ENCODE data around the gene ZNF407. TPM values are rescaled to one million over a fixed set of nuclear protein-coding genes. Genes with fewer than 3 reads are reported as not detected.

ZNF407 gene
- polyA plus RNA-seq, 6 donors from 2014 or later, result 1.6 to 9.5 (median 4.9) TPM

DNA sequence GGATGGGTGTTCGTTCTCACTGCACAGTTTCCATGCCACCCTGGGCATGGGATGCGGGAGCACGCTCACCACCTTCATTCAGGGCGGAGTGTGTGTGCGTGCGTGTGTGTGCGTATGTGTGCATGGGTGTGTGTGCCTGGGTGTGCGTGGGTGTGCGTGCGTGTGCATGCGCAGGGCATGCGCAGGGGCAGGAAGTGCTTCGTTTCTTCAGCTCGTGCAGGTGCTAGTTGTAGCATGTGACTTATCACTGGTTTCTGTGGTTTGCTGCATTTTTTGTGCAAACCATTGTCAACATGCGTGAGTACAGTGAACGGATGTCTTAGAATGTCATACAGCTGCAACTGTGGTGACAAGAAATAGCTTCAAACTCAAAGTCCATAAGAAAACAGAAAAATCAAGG lies 431.8 kb downstream of the ZNF407 start:
- peaks cover 0 to 12% of the 10 kb centered on the region in 2 donors for H3K36me3 Mint-ChIP-seq
- DNase-seq (no peak), ATAC-seq (ENCODE audit: low read depth in 2 of 2) (no peak)
- peak overlapping the region in 1 of 6 donors; percentile 41 for H3K27ac Mint-ChIP-seq
- H3K4me1 Mint-ChIP-seq, result peaks cover 0 to 10% (median 2%) of the 10 kb centered on the region in 3 donors
- H3K9me3 Mint-ChIP-seq, result peaks cover 0 to 3% (median 0%) of the 10 kb centered on the region in 7 donors
- no peak overlapping the region for H3K4me3 Mint-ChIP-seq
- no peaks in the 10 kb centered on the region for H3K27me3 Mint-ChIP-seq

DNA sequence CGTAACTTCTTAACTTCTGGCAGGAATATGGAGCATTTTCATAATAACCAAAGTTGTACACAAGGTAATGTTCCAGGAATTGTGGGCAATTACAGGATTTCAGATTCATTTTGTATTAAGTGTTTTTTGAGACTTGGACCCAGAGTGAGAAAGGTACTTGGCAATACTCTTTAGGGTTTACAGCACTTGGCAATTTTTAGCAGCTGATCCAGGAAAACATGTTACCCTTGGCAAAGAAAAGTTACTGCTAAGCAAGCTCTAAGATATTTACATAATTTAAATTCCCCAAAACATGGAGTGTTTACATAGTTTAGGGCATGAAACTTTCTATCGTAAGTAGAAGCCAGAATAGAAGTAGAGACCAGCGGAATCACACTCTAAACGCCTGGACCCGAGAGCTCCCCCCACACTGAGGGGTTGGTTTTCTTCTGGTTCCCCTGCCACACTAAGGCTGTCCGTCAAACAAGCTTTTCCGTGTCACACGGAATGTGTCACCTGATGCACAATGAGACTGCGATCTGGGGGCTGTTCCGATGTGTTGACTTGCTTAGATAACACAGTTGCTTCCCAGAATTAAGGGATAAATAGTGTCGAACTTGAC lies 434.1 kb downstream of the ZNF407 start:
- Mint-ChIP-seq H3K4me1 (peaks cover 0 to 10% (median 2%) of the 10 kb centered on the region in 3 donors), H3K27ac (no peak overlapping the region), H3K36me3 (peaks cover 9 to 13% of the 10 kb centered on the region in 2 donors), H3K27me3 (no peaks in the 10 kb centered on the region), H3K9me3 (peaks cover 0 to 3% (median 0%) of the 10 kb centered on the region in 7 donors), H3K4me3 (no peak overlapping the region)
- ATAC-seq (ENCODE audit: low read depth in 2 of 2) (no peak), DNase-seq (no peak)

DNA sequence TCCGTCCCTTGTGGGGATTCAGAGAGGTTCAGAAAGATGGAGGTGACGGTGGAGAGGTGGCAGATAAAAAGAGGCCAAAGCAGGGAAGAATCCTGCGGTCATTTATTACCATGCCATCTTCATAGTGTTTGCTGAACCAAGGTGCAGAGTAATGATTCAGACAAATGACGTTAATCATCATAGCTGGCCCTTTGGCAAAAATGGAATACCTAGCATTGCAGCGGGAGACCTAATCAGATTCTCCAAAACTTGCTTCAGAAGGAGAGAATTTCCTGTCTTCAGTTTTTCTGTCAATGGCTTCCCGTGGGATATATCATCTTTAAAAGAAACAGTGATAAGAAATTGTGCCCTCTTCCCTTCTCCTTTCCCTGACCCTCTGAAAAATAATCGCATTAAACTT lies 435.8 kb downstream of the ZNF407 start:
- ATAC-seq (ENCODE audit: low read depth in 2 of 2) (no peak), DNase-seq (no peak)
- Mint-ChIP-seq H3K36me3 (peaks cover 0 to 15% of the 10 kb centered on the region in 2 donors), H3K4me1 (peaks cover 0 to 5% (median 2%) of the 10 kb centered on the region in 3 donors), H3K27ac (no peak overlapping the region), H3K9me3 (peaks cover 0 to 3% (median 0%) of the 10 kb centered on the region in 7 donors), H3K27me3 (no peaks in the 10 kb centered on the region), H3K4me3 (no peak overlapping the region)

DNA sequence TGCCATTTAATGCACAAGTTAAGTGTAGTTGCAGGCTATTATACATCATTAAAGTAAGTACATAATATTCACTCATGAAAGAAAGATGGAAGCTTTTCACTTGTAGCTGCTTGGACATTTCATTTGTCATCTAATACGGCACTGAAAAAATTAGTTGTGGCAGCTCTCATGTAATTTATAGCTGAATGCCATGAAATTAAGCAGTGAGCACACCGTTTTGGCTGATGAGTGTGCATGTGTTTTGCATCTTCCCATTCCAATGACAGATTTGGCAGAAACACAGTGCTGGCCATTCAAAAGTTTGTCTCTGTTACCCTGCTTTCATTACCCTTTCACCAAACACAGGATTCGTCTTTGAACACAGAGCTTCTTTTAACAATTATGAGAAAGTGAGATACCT lies 437.3 kb downstream of the ZNF407 start:
- Mint-ChIP-seq H3K9me3 (peaks cover 0 to 2% (median 0%) of the 10 kb centered on the region in 7 donors), H3K27me3 (no peaks in the 10 kb centered on the region), H3K36me3 (peaks cover 0 to 15% of the 10 kb centered on the region in 2 donors), H3K27ac (no peak overlapping the region), H3K4me3 (no peak overlapping the region), H3K4me1 (no peaks in the 10 kb centered on the region)
- DNase-seq (no peak), ATAC-seq (ENCODE audit: low read depth in 2 of 2) (no peak)

DNA sequence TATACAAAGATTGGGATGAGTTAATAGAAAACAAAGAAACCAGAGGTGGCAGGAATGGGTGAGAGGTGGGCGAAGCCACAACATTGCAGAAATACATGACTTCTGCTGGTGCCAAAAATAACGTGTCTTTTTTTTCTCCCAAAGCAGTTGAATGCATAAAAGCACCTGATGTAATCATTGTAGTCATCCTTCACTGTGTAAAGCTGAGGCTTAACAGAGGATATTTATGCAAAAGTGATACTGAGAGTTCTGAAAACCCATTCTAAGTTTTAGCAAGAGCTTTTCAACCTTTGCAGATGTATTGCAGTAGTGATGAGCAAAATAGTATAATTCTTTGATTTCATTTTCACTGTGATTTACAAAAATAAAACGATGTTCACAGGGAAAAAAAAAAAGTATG lies 438.3 kb downstream of the ZNF407 start:
- H3K36me3 Mint-ChIP-seq, result peaks cover 0 to 15% of the 10 kb centered on the region in 2 donors
- DNase-seq, result no peak
- H3K4me1 Mint-ChIP-seq, result no peaks in the 10 kb centered on the region
- H3K9me3 Mint-ChIP-seq, result peaks cover 0 to 2% (median 0%) of the 10 kb centered on the region in 7 donors
- no peak overlapping the region for H3K27ac Mint-ChIP-seq
- H3K27me3 Mint-ChIP-seq, result no peaks in the 10 kb centered on the region
- no peak for ATAC-seq (ENCODE audit: low read depth in 2 of 2)
- H3K4me3 Mint-ChIP-seq, result no peak overlapping the region

DNA sequence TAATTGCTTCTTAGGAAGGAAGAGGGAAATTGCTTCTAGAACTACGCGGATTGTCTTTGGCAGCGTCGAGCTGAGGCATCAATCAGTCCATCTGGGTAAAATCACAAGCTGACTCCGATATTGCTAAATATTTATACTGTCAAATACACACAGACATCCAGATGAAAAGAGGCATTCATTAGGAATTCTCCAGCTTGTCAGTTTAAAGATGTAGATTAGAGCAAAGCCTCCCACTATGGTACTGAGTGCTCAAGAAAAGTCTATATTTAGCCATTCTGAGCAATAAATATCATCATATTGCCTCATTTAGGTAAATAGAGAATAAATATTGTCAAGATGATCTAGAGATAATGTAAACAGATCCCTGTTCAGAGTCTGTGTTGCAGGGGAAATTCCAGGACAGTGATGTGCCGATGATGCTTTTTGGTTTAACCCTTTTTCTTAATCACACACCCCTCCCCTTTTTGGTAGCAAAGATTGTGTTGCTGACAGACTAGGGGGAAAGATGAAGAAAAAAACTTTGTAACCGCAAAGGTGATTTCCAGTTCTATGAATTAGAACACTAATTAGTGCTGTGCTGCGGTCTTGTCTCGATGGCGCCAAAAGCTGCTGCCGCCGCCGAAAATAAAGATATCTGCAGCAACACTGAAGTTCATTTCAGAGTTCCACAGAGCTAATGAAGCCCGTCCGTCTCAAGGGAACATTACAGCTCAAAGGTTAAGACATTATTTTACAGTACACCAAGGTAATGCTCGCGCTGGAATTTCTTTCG lies 439.4 kb downstream of the ZNF407 start:
- H3K4me1 Mint-ChIP-seq, result no peaks in the 10 kb centered on the region
- no peak for DNase-seq
- ATAC-seq (ENCODE audit: low read depth in 2 of 2), result no peak
- H3K4me3 Mint-ChIP-seq, result no peak overlapping the region
- peaks cover 0 to 2% (median 0%) of the 10 kb centered on the region in 7 donors for H3K9me3 Mint-ChIP-seq
- no peaks in the 10 kb centered on the region for H3K27me3 Mint-ChIP-seq
- H3K36me3 Mint-ChIP-seq, result peaks cover 0 to 15% of the 10 kb centered on the region in 2 donors
- H3K27ac Mint-ChIP-seq, result no peak overlapping the region

DNA sequence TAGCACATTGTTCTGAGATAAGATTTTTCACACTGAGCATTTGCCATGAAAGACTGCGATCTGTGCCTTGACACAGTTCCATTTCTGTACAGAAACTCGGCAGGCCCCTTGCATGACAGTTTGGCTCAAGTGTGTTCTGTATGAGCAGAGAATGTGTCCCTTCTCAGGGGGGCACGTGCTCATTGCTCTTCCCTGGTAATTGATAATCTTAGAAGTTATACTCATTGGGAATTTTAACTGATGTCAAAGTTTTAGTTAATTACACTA lies 440.0 kb downstream of the ZNF407 start:
- peaks cover 0 to 2% (median 0%) of the 10 kb centered on the region in 7 donors for H3K9me3 Mint-ChIP-seq
- H3K36me3 Mint-ChIP-seq, result peaks cover 3 to 17% of the 10 kb centered on the region in 2 donors
- DNase-seq (no peak), ATAC-seq (ENCODE audit: low read depth in 2 of 2) (no peak)
- H3K27ac Mint-ChIP-seq, result no peak overlapping the region
- H3K4me1 Mint-ChIP-seq, result no peaks in the 10 kb centered on the region
- H3K4me3 Mint-ChIP-seq, result no peak overlapping the region
- no peaks in the 10 kb centered on the region for H3K27me3 Mint-ChIP-seq

DNA sequence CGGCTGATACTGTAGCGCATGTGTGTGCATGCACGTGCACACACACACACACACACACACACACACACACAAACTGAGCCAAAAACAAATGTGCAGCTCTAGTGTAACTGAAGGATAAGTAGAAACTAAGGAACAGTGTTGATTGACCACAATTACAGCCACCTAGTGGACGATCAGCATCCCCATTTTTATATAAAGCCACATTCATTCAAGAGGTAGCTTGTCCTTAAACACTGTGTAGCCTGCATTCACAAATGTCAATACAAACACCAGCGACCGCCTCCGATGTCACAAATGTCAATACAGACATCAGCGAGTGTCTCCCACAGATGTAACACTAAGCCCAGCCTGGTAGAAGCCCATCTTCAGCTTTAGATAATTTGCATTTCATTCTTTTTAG lies 443.9 kb downstream of the ZNF407 start:
- H3K9me3 Mint-ChIP-seq, result peaks cover 0 to 2% (median 0%) of the 10 kb centered on the region in 7 donors
- H3K36me3 Mint-ChIP-seq, result peaks cover 8 to 10% of the 10 kb centered on the region in 2 donors
- no peak for DNase-seq
- no peaks in the 10 kb centered on the region for H3K4me1 Mint-ChIP-seq
- H3K27ac Mint-ChIP-seq, result peak overlapping the region in 2 of 6 donors; percentile 11
- no peaks in the 10 kb centered on the region for H3K27me3 Mint-ChIP-seq
- ATAC-seq (ENCODE audit: low read depth in 2 of 2), result no peak
- H3K4me3 Mint-ChIP-seq, result no peak overlapping the region

DNA sequence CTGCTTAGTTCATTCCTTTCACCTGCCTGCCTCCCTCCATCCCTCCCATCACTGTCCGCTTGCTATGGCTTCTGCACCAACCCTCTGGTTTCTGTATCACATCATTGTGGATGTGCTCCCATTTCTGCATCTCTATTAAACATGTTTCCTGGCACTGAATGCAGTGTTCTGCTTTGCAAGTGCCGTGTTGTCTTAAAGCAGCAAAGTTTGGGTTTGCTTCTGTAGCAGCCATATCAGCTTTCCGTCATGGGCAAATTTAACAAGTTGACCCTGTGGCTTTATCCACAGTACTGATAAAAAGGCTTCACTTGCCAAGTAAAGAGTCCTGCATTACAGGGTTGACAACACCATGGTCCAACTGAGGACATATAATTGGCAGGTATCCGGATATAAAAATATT lies 445.8 kb downstream of the ZNF407 start:
- no peak for DNase-seq
- H3K4me1 Mint-ChIP-seq, result no peaks in the 10 kb centered on the region
- no peak for ATAC-seq (ENCODE audit: low read depth in 2 of 2)
- H3K4me3 Mint-ChIP-seq, result no peak overlapping the region
- H3K27ac Mint-ChIP-seq, result peak overlapping the region in 1 of 6 donors; percentile 5
- no peaks in the 10 kb centered on the region for H3K27me3 Mint-ChIP-seq
- peaks cover 8 to 9% of the 10 kb centered on the region in 2 donors for H3K36me3 Mint-ChIP-seq
- H3K9me3 Mint-ChIP-seq, result peaks cover 0 to 2% (median 0%) of the 10 kb centered on the region in 7 donors

DNA sequence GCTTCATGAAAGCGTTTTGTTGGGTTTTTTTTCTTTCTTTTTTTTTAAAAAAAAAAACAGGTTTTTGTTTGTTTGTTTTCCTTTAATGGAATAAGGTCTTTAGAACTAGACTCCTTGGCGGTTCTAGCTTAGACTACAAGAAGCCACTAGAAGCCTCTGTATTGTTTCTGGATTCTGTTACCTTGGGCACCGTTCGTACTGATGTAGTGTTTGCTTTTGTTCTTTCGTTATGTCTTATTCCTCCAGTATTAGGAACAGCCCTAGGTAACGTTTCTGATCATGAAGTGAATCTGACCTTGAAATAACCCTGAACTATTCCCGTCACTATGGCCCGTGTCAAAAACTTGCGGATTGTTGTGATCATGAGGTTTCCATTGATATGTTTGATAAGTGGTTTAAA lies 446.6 kb downstream of the ZNF407 start:
- no peak overlapping the region for H3K27ac Mint-ChIP-seq
- H3K9me3 Mint-ChIP-seq, result peaks cover 0 to 2% (median 0%) of the 10 kb centered on the region in 7 donors
- H3K27me3 Mint-ChIP-seq, result no peaks in the 10 kb centered on the region
- no peak overlapping the region for H3K4me3 Mint-ChIP-seq
- DNase-seq (no peak), ATAC-seq (ENCODE audit: low read depth in 2 of 2) (no peak)
- H3K4me1 Mint-ChIP-seq, result no peaks in the 10 kb centered on the region
- peaks cover 8 to 10% of the 10 kb centered on the region in 2 donors for H3K36me3 Mint-ChIP-seq

DNA sequence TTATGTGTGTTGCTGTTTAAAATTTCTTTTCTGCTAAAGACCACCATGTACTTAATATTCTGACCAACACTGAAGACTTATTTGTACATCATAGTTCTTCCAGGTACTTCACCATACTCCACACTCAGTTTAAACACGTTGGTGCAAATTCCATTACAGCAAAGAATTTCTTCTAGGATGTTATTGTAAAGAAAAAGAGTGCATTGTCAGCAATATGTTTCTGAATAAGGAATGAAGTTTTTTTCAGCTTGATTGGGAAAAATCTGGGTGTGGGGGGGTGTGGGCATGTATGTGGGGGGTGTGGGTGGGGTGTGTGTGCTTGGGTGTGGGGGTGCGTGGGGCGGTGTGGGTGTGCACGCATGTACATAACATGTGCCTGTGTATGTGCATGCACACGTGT lies 447.1 kb downstream of the ZNF407 start:
- Mint-ChIP-seq H3K27ac (no peak overlapping the region), H3K4me1 (no peaks in the 10 kb centered on the region), H3K27me3 (no peaks in the 10 kb centered on the region), H3K36me3 (peaks cover 8 to 10% of the 10 kb centered on the region in 2 donors), H3K9me3 (peaks cover 0 to 2% (median 0%) of the 10 kb centered on the region in 7 donors), H3K4me3 (no peak overlapping the region)
- no peak for DNase-seq
- no peak for ATAC-seq (ENCODE audit: low read depth in 2 of 2)

DNA sequence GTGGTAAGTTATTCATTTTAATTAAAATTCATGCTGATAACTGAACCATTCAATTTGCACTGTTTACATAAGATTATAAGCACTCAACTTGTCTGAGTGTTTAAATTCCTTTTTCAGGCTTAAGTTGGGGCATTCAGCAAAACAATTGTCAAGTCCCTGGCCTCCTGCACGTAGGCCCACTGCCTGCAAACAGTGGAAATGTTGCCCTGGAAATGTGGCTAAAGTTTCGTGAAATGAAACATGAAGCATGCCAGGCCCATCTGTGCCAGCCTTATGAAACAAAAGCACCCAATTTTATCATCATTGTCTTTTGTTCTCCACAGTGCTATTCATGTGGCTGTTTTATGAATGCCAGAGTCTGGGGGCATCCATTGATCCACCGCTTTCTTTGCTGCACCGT lies 447.6 kb downstream of the ZNF407 start:
- no peak overlapping the region for H3K27ac Mint-ChIP-seq
- peaks cover 8 to 10% of the 10 kb centered on the region in 2 donors for H3K36me3 Mint-ChIP-seq
- no peaks in the 10 kb centered on the region for H3K27me3 Mint-ChIP-seq
- H3K9me3 Mint-ChIP-seq, result peaks cover 0 to 2% (median 0%) of the 10 kb centered on the region in 7 donors
- H3K4me3 Mint-ChIP-seq, result no peak overlapping the region
- no peak for ATAC-seq (ENCODE audit: low read depth in 2 of 2)
- no peak for DNase-seq
- no peaks in the 10 kb centered on the region for H3K4me1 Mint-ChIP-seq

DNA sequence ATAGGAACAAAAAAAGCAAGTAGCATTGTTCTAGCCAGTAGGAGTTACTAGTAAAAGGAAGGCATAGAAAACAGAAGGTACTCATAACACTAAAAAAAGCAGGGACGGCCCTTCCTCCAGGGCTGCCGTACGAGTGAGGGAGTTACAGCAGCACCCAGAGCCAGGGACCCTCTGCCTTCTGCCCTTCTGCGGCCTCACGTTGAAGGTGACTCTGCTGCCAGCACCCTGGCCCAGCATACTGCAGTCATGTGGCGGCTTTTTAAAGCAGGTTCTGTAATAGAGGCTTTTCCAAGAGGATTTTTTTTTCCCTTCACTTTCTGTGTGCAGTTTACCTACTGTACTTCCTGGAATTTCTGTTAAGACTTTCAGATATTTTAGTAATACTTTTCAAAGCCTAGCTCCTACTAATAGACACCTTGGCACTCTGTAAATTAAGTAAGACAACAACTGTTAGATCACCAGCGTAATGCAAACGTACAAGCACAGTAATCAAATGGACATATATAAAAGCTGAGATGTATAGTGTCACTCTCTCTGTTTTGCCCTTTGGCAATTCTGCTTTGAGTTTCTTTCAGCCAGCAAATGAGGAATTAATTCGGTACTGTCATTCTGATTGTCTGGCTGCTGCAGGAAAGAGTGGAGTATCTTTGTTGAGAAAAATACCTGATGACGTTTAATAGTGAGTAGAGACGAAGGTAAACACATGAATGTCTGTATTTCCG lies 449.7 kb downstream of the ZNF407 start:
- no peak overlapping the region for H3K4me3 Mint-ChIP-seq
- no peak for DNase-seq
- H3K9me3 Mint-ChIP-seq, result peaks cover 0 to 2% (median 0%) of the 10 kb centered on the region in 7 donors
- no peaks in the 10 kb centered on the region for H3K27me3 Mint-ChIP-seq
- peaks cover 8 to 17% of the 10 kb centered on the region in 2 donors for H3K36me3 Mint-ChIP-seq
- H3K27ac Mint-ChIP-seq, result no peak overlapping the region
- H3K4me1 Mint-ChIP-seq, result no peaks in the 10 kb centered on the region
- ATAC-seq (ENCODE audit: low read depth in 2 of 2), result no peak
